SK-N-SH treated with all-trans-retinoic acid at 6 μM for 48 hours (cell line): ENCODE measurements around the gene COL12A1.

Source experiments
- ATAC-seq: fragments of 200-7000 bp; cut with Tn5 transposase; 3 replicates; pipeline ENCODE4 v1.9.1; 2020; ENCODE audit warnings: mild to moderate bottlenecking, moderate library complexity
- ARNTL ChIP-seq: fragments of 450-650 bp; formaldehyde crosslinking; IDR thresholded peaks from 2 replicates; pipeline ENCODE4 v1.5.0; 2020; ENCODE audit warnings: low read depth, mild to moderate bottlenecking, moderate library complexity, borderline replicate concordance
- CREB5 ChIP-seq: fragments of 250-450 bp; sonication (Bioruptor Pico); IDR thresholded peaks from 2 replicates; pipeline ENCODE4 v1.5.1; 2020; ENCODE audit warnings: low read depth, mild to moderate bottlenecking, moderate library complexity
- CSDC2 ChIP-seq: fragments of 250-450 bp; sonication (Bioruptor Pico); IDR thresholded peaks from 2 replicates; pipeline ENCODE4 v1.5.0; 2020; ENCODE audit warnings: mild to moderate bottlenecking, moderate library complexity
- CSRNP3 ChIP-seq: fragments of 250-450 bp; sonication (Bioruptor Pico); IDR thresholded peaks from 2 replicates; pipeline ENCODE4 v1.5.1; 2021; ENCODE audit warnings: mild to moderate bottlenecking, moderate library complexity
- ESRRG ChIP-seq: fragments of 250-450 bp; sonication (Bioruptor Pico); IDR thresholded peaks from 2 replicates; pipeline ENCODE4 v1.6.1; 2021; ENCODE audit warnings: mild to moderate bottlenecking
- GLIS3 ChIP-seq: fragments of 250-450 bp; sonication (Bioruptor Pico); IDR thresholded peaks from 2 replicates; pipeline ENCODE4 v1.5.0; 2020; ENCODE audit warnings: mild to moderate bottlenecking, moderate library complexity
- ISL1 ChIP-seq: fragments of 250-450 bp; sonication (Bioruptor Pico); IDR thresholded peaks from 2 replicates; pipeline ENCODE4 v2.1.2; 2022; ENCODE audit warnings: mild to moderate bottlenecking, moderate library complexity
- OSR1 ChIP-seq: fragments of 250-450 bp; sonication (Bioruptor Pico); IDR thresholded peaks from 2 replicates; pipeline ENCODE4 v1.8.0; 2022; ENCODE audit warnings: moderate library complexity, mild to moderate bottlenecking, inconsistent platforms
- PATZ1 ChIP-seq: fragments of 250-450 bp; sonication (Bioruptor Pico); IDR thresholded peaks from 2 replicates; pipeline ENCODE4 v1.8.0; 2020; ENCODE audit warnings: mild to moderate bottlenecking, moderate library complexity, borderline replicate concordance
- POU6F1 ChIP-seq: fragments of 250-450 bp; sonication (Bioruptor Pico); IDR thresholded peaks from 2 replicates; pipeline ENCODE4 v1.8.0; 2021; ENCODE audit warnings: low read depth, mild to moderate bottlenecking, moderate library complexity, borderline replicate concordance
- PPARA ChIP-seq: fragments of 250-450 bp; sonication (Bioruptor Pico); IDR thresholded peaks from 2 replicates; pipeline ENCODE4 v1.5.0; 2020; ENCODE audit warnings: mild to moderate bottlenecking, borderline replicate concordance
- RARB ChIP-seq: fragments of 250-450 bp; sonication (Bioruptor Pico); IDR thresholded peaks from 2 replicates; pipeline ENCODE4 v1.8.0; 2021; ENCODE audit warnings: mild to moderate bottlenecking, moderate library complexity
- SNAI2 ChIP-seq: fragments of 250-450 bp; sonication (Bioruptor Pico); IDR thresholded peaks from 2 replicates; pipeline ENCODE4 v1.5.0; 2020; ENCODE audit warnings: mild to moderate bottlenecking, moderate library complexity
- TOX ChIP-seq: fragments of 250-450 bp; sonication (Bioruptor Pico); IDR thresholded peaks from 2 replicates; pipeline ENCODE4 v1.8.0; 2021; ENCODE audit warnings: mild to moderate bottlenecking, moderate library complexity, borderline replicate concordance
- TSHZ2 ChIP-seq: fragments of 250-450 bp; sonication (Bioruptor Pico); IDR thresholded peaks from 2 replicates; pipeline ENCODE4 v1.5.0; 2020; ENCODE audit warnings: mild to moderate bottlenecking, moderate library complexity
- ZFP3 ChIP-seq: fragments of 250-450 bp; sonication (Bioruptor Pico); IDR thresholded peaks from 2 replicates; pipeline ENCODE4 v1.5.0; 2020; ENCODE audit warnings: mild to moderate bottlenecking, moderate library complexity
- ZFP30 ChIP-seq: fragments of 450-650 bp; formaldehyde crosslinking; IDR thresholded peaks from 2 replicates; pipeline ENCODE4 v1.5.0; 2022; ENCODE audit warnings: mild to moderate bottlenecking, moderate library complexity
- ZNF565 ChIP-seq: fragments of 450-650 bp; formaldehyde crosslinking; conservative IDR thresholded peaks from 2 replicates; pipeline ENCODE4 v1.5.0; 2020; ENCODE audit warnings: low read depth, mild to moderate bottlenecking, moderate library complexity
- ZNF70 ChIP-seq: fragments of 450-650 bp; formaldehyde crosslinking; IDR thresholded peaks from 2 replicates; pipeline ENCODE4 v1.5.0; 2020; ENCODE audit warnings: mild to moderate bottlenecking, moderate library complexity
- ZNF8 ChIP-seq: fragments of 450-650 bp; formaldehyde crosslinking; IDR thresholded peaks from 2 replicates; pipeline ENCODE4 v1.5.0; 2020; ENCODE audit warnings: mild to moderate bottlenecking, moderate library complexity

Gene COL12A1

GRCh38 chr6:75206576-75207342 lies 906 bp upstream of the COL12A1 start:
- ATAC-seq, result no peak
- TF ChIP-seq PPARA (CRISPR knock-in tag), result no peak
- TF ChIP-seq, all 23 proteins: peak for 0

- no peak for ATAC-seq
- TF ChIP-seq PATZ1 (no peak), ZNF8 (no peak), CSDC2 (CRISPR knock-in tag) (no peak), ZFP3 (CRISPR knock-in tag) (no peak), CREB5 (CRISPR knock-in tag) (no peak), ZNF70 (no peak), SNAI2 (no peak), ISL1 (CRISPR knock-in tag) (no peak), TSHZ2 (no peak), ZFP30 (CRISPR knock-in tag) (no peak)
These were observed 686 bp downstream of the COL12A1 start for GRCh38 chr6:75204959-75205775.

GRCh38 chr6:75204217-75204958 lies 1.5 kb downstream of the COL12A1 start:
- peak; percentile 40 for ATAC-seq
- TF ChIP-seq RARB (CRISPR knock-in tag) (no peak), ESRRG (no peak), POU6F1 (CRISPR knock-in tag) (no peak), ARNTL (CRISPR knock-in tag) (no peak), OSR1 (no peak), CSRNP3 (CRISPR knock-in tag) (no peak), SNAI2 (no peak), PATZ1 (no peak), TOX (CRISPR knock-in tag) (no peak), ZFP3 (CRISPR knock-in tag) (no peak), GLIS3 (no peak), ZNF565 (CRISPR knock-in tag) (no peak), PPARA (CRISPR knock-in tag) (no peak)
